ENCODE measurements around the gene ITPR3.
"Not testable (repeated sequence)": the region's sequence is repeated elsewhere in the genome, so short reads cannot be mapped to it uniquely, and the experiment has no call there.

ITPR3 gene

DNA sequence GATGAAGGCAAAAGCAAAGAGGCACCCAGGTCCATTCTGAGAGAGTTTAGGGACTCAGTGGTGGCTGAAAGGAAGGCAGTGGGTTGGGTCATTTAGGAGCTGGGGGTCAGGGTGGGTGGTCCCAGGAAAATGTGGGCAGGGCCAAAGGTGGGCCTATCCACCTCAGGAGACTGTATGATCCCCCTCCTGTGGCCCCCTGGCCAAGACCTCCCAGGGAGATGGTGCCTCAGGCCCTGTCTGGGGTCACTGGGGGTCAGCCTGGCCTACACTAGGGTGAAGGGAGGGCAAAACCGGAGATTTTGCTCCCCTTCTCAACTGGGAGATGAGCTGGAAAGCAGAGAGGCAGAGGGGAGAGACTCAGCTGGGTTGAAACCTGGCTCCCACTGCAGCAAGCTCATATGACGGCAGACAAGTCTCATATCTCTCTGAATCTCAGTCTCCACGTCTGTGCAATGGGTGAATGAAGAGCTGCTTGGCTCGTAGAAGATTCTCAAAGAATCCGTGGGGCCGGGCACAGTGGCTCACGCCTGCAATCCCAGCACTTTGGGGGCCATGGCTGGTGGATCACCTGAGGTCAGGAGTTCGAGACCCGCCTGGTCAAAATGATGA, 29.6 kb upstream of the ITPR3 start:
- DNase-seq: no peak

DNA sequence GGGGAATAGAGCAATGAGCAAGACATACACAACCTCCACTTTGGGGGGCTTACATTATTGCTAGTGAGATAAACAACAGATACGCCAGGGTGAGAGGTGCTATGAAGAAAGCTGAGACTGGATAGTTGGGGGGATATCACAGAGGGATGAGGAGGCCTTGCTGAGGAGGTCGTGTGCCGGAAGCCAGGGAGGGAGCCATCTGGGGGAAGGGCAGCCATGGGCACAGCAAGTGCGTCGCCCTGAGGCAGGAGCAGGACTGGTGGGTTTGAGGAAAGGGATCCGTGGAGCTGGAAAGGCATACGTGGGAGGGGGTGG, 28.9 kb upstream of the ITPR3 start:
- no peak for DNase-seq

DNA sequence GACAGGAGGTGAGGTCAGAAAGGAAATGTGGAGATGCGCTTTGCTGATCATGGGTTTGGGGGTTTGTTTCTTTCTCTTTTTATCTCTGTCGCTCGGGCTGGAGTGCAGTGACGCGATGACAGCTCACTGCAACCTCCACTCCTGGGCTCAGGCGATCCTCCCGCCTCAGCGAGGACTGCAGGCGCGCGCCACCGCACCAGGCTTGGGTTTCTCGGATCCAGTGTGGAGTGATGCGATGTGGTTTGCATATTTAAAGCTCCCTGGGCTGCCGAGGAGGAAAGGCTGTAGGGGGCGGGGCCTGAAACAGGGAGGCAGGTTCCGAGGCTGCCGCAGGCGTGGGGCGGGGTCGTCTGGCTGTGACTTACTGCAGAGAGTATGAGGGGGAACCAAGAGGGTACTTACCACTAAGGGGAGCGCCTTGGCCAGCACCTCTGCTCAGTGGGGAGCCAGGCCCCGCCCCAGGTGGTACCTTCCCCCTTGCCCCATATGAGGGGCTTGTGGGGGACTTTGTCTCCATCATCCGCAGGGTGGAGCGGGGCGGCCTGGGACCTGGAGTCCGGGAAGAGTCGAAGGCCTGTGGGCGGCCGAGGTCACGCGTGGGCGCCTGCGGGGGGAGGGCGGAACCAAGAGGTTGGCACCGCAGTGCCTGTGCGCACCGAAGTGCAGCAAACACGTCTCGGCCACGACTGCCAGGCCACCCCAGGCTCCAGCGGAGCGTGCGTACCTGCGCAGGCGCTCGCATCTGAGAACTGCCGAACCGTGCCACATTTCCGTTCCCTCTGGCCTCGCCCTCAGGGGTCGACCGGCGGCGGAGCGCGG, 28.3 kb upstream of the ITPR3 start:
- peak; percentile 85 for DNase-seq

DNA sequence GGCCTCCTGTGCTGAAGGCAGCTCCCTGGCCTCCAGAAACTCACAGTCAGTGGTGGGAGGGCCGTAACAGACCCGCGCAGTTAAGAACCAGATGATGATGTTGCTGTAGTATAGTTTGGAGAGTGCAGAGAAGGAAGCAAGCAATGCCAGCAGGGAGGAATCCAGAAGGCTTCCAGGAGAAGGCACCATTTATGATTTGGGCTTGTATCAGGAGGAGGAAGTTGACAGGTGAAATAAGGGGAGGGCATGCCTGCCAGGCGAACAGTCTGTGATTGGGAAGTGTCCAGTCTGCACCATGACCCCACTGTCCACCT, 27.8 kb upstream of the ITPR3 start:
- peak; percentile 37 for DNase-seq

DNA sequence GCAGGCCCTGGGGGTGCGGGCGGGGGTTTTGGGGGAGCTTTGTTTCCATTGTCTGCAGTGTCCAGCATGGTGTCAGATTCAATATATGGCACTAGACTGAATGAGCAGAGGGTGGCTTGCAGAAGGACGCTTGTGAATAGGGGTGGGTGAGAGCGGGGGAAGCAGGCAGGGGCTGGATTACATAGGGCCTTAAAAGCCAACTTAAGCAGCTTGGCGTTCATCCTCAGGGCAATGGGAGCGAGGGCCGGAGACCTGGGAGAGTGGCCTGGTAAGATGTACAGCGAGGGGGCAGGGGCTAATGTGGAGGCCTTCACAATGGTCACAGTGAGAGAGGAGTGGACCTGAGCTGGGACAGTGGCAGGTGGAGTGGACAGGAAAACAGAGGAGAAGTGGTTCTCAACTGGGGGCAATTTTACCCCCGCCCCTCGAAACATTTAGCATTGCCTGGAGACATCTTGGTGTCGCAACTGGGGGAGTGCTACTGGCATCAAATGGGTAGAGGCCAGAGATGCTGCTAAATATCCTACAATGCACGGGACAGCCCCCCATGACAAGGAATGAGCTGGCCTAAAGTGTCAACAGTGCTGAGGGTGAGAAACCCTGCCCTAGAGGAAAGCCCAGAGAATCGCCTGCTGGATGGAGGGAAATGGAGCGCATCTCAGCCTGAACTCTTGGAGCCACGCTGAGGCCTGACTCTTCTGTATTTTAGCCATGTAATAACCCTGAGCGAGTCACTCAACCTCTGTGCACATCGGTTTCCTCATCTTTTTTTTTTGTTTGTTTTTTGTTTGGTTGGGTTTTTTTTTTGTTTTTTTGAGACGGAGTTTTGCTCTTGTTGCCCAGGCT, 25.9 kb upstream of the ITPR3 start:
- no peak for DNase-seq

DNA sequence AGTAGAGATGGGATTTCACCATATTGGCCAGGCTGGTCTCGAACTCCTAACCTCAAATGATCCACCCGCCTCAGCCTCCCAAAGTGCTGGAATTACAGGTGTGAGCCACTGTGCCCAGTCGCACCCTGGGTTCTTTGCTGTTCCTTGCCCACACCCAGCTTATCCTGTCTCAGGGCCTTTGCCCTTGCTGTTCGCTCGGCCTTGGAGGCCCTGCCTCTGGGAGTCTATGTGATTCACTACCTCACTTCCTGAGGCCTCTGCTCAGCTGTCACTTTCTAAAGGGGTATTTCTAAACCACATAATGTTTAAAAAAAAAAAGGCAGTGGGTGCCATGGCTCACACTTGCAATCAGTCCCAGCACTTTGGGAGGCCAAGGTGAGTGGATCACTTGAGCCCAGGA, 24.2 kb upstream of the ITPR3 start:
- DNase-seq: not testable (repeated sequence)

DNA sequence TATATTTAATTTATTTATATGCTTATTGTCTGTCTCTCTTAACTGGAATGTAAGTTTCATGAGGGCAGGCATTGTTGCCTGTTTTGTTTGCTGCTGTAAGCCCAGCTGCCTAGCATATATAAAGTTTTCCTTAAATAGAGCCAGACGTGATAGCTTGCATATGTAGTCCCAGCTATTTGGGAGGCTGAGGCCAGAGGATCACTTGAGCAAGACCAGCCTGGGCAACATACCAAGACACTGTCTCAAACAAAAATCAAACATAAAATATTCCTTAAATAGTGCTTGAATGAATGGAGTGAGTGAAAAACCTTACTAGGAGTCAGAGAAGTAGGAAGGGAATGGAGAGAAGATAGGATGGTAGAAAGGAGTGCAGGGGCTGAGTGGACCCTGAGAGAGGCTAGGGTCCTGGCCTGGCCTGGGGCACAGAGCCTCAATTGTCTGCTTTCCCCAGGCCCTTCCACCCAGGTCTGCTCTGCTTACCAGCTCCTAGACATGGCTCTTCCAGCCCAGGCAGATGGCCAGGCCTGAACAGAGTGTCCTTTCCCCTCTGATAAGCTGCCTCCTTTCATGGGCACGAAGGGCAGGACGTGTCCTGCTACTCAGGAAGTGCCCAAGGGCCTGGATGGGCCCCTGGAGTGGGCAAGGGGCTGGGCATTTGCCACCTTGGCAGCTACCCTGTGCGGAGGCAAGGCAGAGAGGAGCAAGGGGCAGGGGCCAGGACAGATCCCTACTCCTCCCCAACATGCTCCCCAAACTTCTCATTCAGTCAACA, 23.4 kb upstream of the ITPR3 start:
- no peak for DNase-seq

DNA sequence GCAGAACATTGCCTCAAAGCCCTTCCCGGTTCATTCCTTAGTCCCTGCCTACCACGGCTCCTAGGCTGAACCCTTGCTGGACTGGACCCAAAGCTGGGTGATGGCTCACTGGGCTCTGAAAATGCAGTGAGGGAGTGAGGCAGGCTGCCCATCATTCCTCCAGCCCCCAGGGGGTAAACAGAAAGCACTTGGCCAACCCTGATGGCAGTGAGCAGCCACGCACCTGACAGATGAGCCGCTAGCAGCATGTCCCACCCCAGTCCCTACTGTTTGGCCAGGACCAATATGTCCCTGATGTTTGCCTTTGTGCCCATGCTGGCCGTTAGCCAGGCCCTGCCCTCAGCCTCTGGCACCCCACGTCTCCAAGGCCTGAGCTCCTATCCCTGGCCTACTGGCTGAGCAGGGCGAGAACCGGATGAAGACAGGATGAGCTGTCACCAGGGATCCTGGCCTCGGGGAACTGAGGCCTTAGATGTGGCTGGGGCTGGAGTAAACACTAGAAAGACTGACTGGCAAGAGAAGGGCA, 21.6 kb upstream of the ITPR3 start:
- no peak for DNase-seq

DNA sequence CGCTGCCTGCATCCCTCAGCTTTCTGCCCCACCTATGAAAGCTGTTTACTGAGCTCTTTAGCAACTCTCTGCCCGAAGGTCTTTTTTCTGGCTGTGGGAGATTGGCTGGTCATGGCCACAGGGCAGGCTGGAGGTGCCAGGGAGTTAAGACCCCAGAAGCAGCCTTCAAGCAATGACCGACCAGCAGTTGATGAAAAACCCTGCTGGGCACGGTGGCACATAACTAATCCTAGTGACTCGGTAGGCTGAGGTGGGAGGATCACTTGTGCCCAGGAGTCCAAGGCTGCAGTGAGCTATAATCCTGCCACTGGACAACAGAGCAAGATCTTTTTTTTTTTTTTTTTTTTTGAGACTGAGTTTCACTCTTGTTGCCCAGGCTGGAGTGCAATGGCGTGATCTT, 20.4 kb upstream of the ITPR3 start:
- DNase-seq: no peak

DNA sequence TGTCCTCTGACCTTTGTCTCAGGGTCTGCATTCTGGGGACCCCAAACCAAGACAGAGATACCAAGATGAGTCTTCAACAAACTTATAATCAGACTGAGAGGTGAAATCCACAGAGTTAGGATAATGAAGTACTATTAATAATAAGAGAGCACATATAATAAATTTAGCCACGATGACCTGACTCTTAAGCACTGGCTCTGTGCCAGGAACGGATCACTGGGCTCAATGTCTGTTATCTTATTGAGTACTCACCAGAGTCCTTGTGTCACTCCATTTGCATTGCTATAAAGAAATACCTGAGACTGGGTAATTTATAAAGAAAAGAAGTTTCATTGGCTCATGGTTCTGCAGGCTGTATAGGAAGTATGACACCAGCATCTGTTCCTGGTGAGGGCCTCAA, 18.9 kb upstream of the ITPR3 start:
- DNase-seq: no peak

DNA sequence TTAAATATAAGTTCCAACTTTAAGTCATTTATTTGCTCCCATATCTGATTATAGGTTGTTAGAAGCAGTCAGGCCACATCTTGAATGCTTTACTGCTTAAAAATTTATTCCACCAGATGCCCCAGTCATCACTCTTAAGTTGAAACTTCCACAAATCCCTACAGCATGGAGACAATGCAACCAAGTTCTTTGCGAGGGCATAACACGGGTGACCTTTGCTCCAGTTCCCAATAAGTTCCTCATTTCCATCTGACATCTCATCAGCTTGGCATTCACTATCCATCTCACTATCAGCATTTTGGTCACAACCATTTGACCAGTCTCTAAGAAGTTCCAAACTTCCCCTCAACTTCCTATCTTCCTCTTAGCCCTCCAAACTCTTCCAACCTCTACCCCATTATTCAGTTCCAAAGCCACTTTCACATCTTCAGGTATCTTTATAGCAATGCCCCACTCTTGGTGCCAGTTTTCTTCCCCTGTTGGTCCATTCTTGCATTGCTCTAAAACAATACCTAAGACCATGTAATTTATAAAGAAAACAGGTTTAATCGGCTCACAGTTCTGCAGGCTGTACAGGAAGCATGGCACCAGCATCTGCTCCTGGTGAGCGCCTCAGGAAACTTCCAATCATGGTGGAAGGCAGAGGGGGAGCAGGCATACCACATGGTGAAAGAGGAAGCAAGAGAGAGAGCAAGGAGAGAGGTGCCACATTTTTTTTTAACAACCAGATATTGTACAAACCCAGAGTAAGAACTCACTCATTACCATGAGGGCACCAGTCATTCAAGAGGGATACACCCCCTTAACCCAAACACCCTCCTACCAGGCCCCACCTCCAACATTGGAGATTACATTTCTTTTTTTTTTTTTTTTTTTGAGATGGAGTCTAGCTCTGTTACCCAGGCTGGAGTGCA, 15.9 kb upstream of the ITPR3 start:
- DNase-seq: no peak

DNA sequence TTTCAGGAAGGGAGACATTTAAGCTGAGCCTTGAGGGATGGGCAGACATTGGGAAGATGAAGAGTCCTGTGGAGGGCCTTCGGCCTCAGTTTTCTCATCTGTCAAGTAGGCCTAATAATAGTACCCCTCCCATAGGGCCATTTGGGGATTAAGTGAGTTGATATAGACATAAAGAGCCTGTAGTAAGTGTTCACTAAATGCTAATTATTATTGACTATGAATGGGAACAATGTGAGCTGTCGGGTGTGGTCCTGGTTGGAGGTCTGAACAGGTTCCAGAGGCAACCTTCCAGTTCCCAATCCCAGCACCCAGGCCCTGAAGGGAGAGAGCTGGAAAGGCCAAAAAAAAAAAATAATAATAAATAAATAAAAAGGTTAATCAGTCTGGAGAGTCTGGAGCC, 14.5 kb upstream of the ITPR3 start:
- DNase-seq: no peak

DNA sequence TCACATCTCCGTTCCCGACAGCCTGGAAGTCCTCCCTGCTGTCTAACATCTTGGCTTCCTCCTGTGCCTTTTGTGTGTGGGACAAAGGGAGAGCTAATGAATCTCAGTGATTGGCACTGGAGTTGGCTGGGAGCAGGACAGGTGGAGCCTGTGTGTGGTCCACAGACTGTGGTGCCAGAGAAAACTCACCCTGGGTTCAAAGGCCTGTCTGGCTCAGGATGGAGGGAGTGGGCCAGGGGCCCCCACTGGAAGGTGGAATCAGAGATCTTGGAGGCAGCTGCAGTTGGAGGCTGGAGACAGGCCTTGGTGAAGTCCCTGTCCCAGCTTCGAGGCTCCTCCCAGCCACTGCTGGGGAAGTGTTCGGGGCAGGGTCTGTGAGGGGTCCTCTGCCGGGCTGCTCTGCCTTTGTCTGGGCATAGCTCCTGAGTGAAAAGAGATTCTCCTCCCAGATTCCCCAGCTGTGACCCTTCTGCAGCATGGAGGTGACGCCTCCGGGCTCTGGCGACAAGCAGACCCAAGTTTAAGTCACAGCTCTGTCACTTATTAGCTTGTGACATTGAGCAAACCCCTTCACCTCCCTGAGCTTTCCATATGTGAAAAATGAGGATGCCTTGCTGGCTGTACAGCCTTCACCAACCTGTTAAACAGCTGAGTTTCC, 13.9 kb upstream of the ITPR3 start:
- no peak for DNase-seq

DNA sequence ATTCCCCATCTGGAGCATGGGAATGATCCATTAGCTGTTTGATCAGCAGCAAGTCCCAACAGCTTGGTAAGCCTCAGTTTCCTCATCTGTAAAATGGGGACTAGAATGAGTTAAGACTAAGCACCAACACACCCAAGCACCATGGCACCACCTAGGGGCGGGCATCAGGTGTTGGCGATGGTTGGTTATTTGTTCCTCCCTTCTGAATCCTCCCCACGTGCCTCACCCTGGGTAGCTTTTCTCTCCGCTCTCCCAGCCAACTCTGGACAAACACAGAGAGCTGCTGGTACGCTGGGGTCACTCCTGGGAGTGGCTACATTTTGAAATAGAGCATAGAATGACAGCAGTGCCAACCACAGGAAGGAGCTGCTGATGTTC, 13.3 kb upstream of the ITPR3 start:
- DNase-seq: no peak

DNA sequence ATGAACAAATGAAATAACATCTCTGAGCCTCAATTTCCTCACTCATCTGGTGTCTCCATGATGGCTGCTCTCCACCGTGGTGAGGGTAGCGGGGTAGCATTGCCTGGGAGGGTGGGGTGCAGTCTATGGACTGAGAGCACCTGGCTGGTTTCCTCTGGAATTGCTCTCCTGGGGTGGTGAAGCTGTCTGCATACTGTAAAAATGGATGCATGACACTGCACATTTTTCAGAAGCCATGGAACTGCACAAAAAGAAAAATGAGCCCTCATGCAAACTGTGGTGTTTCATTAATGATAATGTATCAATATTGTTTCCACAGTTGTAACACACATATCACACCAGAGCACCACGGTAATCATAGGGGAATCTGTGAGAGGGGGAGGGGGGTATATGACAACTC, 12.1 kb upstream of the ITPR3 start:
- no peak for DNase-seq

DNA sequence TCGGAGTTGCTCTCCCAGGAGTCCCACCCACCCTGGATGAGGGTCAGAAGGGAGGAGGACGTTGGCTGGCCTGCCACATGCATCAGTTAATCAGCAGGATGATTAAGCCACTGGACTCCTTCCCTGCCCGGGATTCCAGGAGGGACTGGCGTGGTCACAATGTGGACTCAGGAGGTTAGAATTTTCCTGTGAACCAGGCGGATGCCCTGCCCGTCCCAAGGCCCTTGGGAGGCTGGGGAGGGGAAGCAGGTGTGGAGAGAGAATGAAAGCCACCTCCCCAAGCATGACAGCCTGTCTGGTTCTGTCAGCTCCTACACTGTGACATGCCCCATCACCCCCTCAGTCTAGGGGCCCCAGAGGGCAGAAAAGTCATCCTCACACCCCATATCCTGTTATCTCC, 11.6 kb upstream of the ITPR3 start:
- DNase-seq: no peak

DNA sequence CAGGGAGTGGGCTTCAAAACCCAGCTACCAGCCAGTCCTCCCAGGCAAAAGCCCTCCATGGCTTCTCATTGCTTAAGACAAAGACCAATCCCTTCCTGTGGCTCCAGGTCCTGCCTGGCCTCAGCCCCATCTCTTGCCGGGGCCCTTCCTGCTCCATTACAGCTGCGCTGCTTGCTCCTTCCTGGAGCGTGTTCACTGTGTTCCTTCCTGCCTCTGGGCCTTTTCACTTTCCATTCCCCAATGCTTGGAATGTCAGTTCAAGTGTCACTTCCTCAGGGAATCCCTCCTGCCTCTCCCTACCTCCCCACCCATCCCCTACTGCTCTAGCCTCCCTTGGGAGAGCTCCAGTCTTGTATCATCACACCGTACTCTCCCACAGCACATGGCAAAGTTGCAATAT, 11.1 kb upstream of the ITPR3 start:
- DNase-seq: no peak

DNA sequence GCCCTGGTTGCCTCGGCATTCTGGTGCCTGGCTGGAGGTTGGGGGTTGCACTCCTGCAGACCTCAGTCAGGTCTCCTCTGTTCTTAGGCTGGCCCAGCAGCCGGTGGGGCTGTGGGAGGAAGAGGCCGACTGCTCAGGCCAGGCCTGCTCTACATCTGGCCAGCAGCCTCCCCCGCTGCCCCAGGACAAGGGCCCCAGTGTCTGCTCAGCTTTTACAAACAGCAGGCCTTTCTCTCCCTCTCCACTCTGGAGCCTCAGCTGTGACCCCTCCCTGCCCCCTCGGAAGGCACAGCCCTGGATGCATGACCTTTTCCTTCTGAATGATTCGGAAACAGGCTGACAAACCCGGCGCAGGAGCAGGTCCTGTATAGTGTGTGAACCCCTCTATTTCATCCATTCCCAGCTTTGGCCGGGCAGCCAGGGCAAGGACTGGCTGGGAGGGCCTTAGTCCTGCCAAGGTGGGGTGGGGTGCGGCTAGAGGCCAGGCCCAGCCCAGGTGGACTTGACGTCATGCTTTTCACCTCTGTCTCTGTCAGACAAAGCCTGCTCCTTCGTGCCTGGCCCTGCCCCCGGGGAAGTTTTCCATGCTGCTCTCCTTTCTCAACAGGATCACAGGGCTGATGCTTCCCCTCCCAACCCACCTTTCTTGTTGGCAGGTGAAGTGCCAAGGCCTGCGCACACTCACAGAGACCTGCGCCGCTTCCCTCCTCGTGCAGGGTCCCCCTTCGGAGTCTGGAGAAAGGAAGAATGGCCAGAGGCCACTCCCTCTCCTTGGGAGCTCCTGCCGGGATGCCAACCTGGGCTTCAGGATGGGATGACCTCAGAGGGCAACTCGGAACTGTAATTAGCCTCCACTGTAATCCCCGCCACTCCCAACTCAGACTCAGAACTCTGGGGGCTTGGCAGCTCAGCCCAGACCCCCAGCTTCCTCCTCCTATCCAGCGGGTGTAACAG, 10.1 kb upstream of the ITPR3 start:
- no peak for DNase-seq

DNA sequence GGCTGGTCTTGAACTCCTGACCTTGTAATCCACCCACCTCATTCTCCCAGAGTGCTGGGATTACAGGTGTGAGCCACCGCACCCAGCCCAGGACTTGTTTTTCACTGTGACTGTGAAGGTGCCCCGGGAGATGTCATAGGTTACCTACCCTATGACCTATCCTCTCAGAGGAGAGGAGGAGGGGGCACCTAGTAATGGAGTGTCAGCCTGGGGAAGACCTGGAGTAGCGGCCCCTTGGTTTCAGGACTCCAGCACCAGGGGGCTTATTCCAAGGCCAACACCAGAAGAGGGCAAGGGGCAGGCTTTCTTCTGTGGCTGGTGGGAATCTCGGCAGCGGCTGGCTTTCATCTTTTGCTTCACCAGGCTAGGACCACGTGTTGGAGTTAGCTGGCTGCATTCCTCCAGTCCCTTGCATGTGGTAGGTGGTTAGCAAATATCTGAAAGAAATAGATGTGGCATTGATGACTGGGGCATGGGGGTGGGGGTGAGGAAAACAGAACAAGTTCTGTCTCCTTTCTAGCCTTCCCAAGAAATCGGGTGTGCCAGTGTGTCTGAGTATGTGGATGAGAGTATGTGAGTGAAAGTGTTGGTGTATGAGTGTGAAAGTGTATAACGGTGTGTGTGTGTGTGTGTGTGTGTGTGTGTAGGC, 7.9 kb upstream of the ITPR3 start:
- DNase-seq: no peak

DNA sequence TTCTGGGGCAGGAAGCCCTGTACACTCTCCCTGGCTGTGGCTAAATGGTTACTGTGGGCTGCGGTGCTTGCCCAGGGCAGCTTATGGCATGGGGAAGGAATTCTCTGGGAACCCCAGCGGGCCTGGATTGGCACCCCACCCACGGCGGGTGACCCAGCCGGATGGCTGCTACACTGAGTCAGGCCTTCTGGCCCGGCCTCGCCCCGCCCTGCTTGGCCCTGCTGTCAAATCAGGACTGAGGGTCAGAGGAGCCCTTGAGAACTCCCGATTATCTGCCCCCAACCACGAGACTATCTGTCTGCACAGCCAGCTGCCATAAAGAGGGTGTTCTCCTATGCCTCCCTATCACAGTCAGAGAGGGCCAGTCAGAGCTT, 7.3 kb upstream of the ITPR3 start:
- DNase-seq: no peak

All from NCI-H526 treated with DMSO at 0.1 percent for 48 hours (cell line).